PC-9 (cell line): ENCODE measurements around the gene SLC9A9. TPM values are rescaled to one million over a fixed set of nuclear protein-coding genes. Genes with fewer than 3 reads are reported as not detected.

Experiments used
- BruUV-seq: library from RNA; stranded (reverse); fragments of 400-500 nt; replicated peaks from 2 replicates; lab custom pipeline; 2021; lab: Mats Ljungman, UMichigan
- CTCF ChIA-PET: fragments of 300-600 bp; sonication (Branson Sonifier 250); formaldehyde crosslinking; loops from one replicate; lab custom pipeline; 2022; ENCODE audit warnings: antibody characterized with exemption; lab: Charles Lee
- POLR2A ChIA-PET: fragments of 300-600 bp; sonication (Branson Sonifier 250); formaldehyde crosslinking; loops from one replicate; lab custom pipeline; 2022; ENCODE audit warnings: antibody characterized with exemption; ENCODE audit not compliant: unreplicated experiment; lab: Charles Lee
- DNase-seq, 2 experiments: peaks; one replicate each; pipeline versions ENCODE4 v3.0.0 to v3.0.0-alpha.2; 2015 to 2022; ENCODE audit warnings: mixed read lengths in 1 of 2
- H2AFZ ChIP-seq: fragments of 200-600 bp; sonication (generic); 2 replicates; pipeline ENCODE4 v1.8.1; 2017; ENCODE audit warnings: antibody characterized with exemption
- H3F3A ChIP-seq: fragments of 200-600 bp; sonication (generic); 2 replicates; pipeline ENCODE4 v1.8.1; 2017; ENCODE audit warnings: antibody characterized with exemption, mild to moderate bottlenecking, low read depth; ENCODE audit not compliant: insufficient read depth
- H3K27ac ChIP-seq: fragments of 200-600 bp; sonication (generic); 2 replicates; pipeline ENCODE4 v1.6.1; 2016; ENCODE audit warnings: mixed run types
- H3K27me3 ChIP-seq: fragments of 200-600 bp; sonication (generic); 2 replicates; pipeline ENCODE4 v1.6.1; 2016; ENCODE audit warnings: low read depth, mixed run types; ENCODE audit not compliant: insufficient read depth
- H3K36me3 ChIP-seq: fragments of 200-600 bp; sonication (generic); 2 replicates; pipeline ENCODE4 v1.6.1; 2016; ENCODE audit warnings: low read depth, mixed run types
- H3K4me1 ChIP-seq: fragments of 200-600 bp; sonication (generic); replicated peaks from 2 replicates; pipeline ENCODE4 v1.6.1; 2016; ENCODE audit warnings: mixed run types; ENCODE audit not compliant: insufficient read depth
- H3K4me2 ChIP-seq: fragments of 200-600 bp; sonication (generic); 2 replicates; pipeline ENCODE4 v1.6.1; 2017; ENCODE audit warnings: mixed run types
- H3K4me3 ChIP-seq: fragments of 200-600 bp; sonication (generic); 2 replicates; pipeline ENCODE4 v1.6.1; 2016; ENCODE audit warnings: mixed run types
- H3K79me2 ChIP-seq: fragments of 200-600 bp; sonication (generic); 2 replicates; pipeline ENCODE4 v1.6.1; 2017; ENCODE audit warnings: low read depth, mixed run types
- H3K9me2 ChIP-seq: fragments of 200-600 bp; sonication (generic); 2 replicates; pipeline ENCODE4 v1.8.1; 2017; ENCODE audit warnings: mild to moderate bottlenecking; ENCODE audit not compliant: insufficient read depth
- H3K9me3 ChIP-seq: fragments of 200-600 bp; sonication (generic); 2 replicates; pipeline ENCODE4 v1.8.1; 2016; ENCODE audit warnings: low read depth; ENCODE audit not compliant: insufficient read depth
- H4K20me1 ChIP-seq: fragments of 200-600 bp; sonication (generic); 2 replicates; pipeline ENCODE4 v1.8.1; 2017; ENCODE audit not compliant: insufficient read depth
- CTCF ChIP-seq: fragments of 200-600 bp; sonication (generic); conservative IDR thresholded peaks from 2 replicates; pipeline ENCODE4 v1.6.1; 2017; ENCODE audit warnings: mixed run types, antibody characterized with exemption, mild to moderate bottlenecking, moderate library complexity
- EZH2 ChIP-seq: fragments of 200-600 bp; sonication (generic); IDR thresholded peaks from 2 replicates; pipeline ENCODE4 v1.8.0; 2017; ENCODE audit warnings: antibody characterized with exemption, low read depth
- intact Hi-C: fragments of 100-400 bp; cut with micrococcal nuclease; formaldehyde crosslinking; loops from one replicate; pipeline ENCODE4 v1.10.0; 2022; ENCODE audit not compliant: unreplicated experiment
- total RNA-seq: library from RNA; stranded (reverse); gene quantifications from 2 replicates; pipeline ENCODE4 v1.2.3, GENCODE V29; 2021

SLC9A9 gene
- total RNA-seq, 1 experiment from 2014 or later: 1.7 TPM

- POLR2A ChIA-PET: no interaction called here
- no peak for TF ChIP-seq EZH2
- no peak for TF ChIP-seq CTCF
Observed at GRCh38 chr3:143596957-143597642, 251.2 kb downstream of the SLC9A9 start.

DNA sequence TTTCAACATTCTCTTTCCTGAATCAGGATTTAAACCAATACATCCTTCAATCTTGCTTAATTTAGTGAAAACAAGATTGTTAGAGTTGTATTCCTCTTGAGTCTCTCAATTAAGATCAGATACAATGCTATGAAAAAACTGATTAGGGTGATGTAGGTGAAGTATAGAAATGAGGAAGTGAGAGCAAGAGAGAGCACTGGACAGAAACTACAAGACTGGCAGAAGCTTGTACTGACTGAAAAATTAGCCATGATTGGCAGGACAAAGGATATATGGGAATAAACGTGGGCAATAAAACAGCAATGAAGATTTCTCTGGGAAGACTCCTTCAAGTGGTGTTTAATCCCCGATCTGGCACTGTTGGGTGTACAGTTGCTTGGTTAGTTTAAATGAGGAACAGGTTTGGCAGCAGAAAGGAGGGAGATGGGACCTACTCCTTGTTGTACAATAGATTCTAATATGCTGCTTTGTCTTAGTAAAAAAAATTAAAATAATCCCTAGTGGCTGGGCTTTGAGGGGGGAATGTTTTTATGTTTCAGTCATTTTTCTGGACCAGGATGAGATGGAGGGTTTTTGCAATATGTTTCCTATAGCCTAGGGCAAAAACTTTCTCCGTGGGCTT lies 252.7 kb downstream of the SLC9A9 start:
- H3K9me3 ChIP-seq: no peaks in the 10 kb centered on the region
- H2AFZ ChIP-seq: no peak overlapping the region
- no peak for DNase-seq
- no peaks in the 10 kb centered on the region for H3K79me2 ChIP-seq
- TF ChIP-seq EZH2 (no peak), CTCF (no peak)
- H3F3A ChIP-seq: no peaks in the 10 kb centered on the region
- no TSS peak for BruUV-seq
- H3K27ac ChIP-seq: no peak overlapping the region
- H3K36me3 ChIP-seq: no peaks in the 10 kb centered on the region
- H4K20me1 ChIP-seq: no peaks in the 10 kb centered on the region
- H3K4me2 ChIP-seq: no peak overlapping the region
- no peak overlapping the region for H3K4me3 ChIP-seq
- H3K27me3 ChIP-seq: no peaks in the 10 kb centered on the region
- POLR2A ChIA-PET: no interaction called here
- intact Hi-C loops: no loop called here
- H3K9me2 ChIP-seq: no peaks in the 10 kb centered on the region
- CTCF ChIA-PET: no interaction called here
- H3K4me1 ChIP-seq: no peaks in the 10 kb centered on the region

More at GRCh38 chr3:143596957-143597642, 251.2 kb downstream of the SLC9A9 start:
- DNase-seq: no peak
- CTCF ChIA-PET: interaction anchor here (0.6 kb wide), 1 partner anchor 1191 kb away, joined by 3 read pairs; no protein-coding TSS in a partner anchor
- intact Hi-C loops: no loop called here
- Histone ChIP-seq H3F3A (no peaks in the 10 kb centered on the region), H3K79me2 (no peaks in the 10 kb centered on the region), H3K4me2 (no peak overlapping the region), H3K36me3 (no peaks in the 10 kb centered on the region), H4K20me1 (no peaks in the 10 kb centered on the region), H3K4me3 (no peak overlapping the region), H3K27ac (no peak overlapping the region), H3K9me3 (no peaks in the 10 kb centered on the region), H3K9me2 (no peaks in the 10 kb centered on the region), H2AFZ (no peak overlapping the region), H3K27me3 (no peaks in the 10 kb centered on the region), H3K4me1 (no peaks in the 10 kb centered on the region)
- BruUV-seq: no TSS peak

DNA sequence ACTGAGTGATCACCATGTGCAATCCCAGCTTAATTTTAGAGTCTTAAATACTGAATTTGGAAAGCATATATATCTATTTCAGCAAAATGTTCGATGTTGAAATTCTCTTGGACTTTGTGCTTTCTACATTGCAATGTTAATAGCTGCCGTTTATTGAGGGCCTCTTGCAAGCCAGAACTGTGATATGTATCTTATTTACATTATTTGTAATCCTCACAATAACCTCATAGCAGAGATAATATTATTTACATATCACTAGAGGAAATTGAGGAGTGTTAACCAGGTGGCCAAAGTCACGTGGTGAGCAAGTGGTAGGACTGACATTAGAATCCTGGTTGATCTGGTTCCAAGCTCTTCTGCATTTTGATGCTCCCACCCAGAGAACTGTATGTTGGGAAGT lies 254.1 kb downstream of the SLC9A9 start:
- no peak overlapping the region for H3K4me3 ChIP-seq
- CTCF ChIA-PET: no interaction called here
- no peak overlapping the region for H2AFZ ChIP-seq
- no peaks in the 10 kb centered on the region for H3K9me2 ChIP-seq
- no peaks in the 10 kb centered on the region for H3K79me2 ChIP-seq
- H3K27ac ChIP-seq: no peak overlapping the region
- no peaks in the 10 kb centered on the region for H3K36me3 ChIP-seq
- TF ChIP-seq EZH2 (no peak), CTCF (no peak)
- H4K20me1 ChIP-seq: no peaks in the 10 kb centered on the region
- H3F3A ChIP-seq: no peaks in the 10 kb centered on the region
- no peak for DNase-seq
- H3K27me3 ChIP-seq: no peaks in the 10 kb centered on the region
- intact Hi-C loops: no loop called here
- no TSS peak for BruUV-seq
- H3K4me2 ChIP-seq: no peak overlapping the region
- POLR2A ChIA-PET: no interaction called here
- no peaks in the 10 kb centered on the region for H3K9me3 ChIP-seq
- no peaks in the 10 kb centered on the region for H3K4me1 ChIP-seq
